SK-N-SH (cell line): Measurements from ENCODE around the gene DNAJC4. TPM values are rescaled to one million over a fixed set of nuclear protein-coding genes. Genes with fewer than 3 reads are reported as not detected.

ENCODE experiments used
- CTCF ChIA-PET: fragments of 300-600, 350-600 bp; formaldehyde crosslinking; extraction: SDS; loops from one replicate; lab custom pipeline; 2021; lab: Yijun Ruan, JAX
- POLR2A ChIA-PET: fragments of 350-600 bp; sonication (Branson Sonifier 250); formaldehyde crosslinking; extraction: SDS; loops from one replicate; lab custom pipeline; 2020; ENCODE audit warnings: antibody characterized with exemption, inconsistent platforms; lab: Yijun Ruan, JAX
- DNase-seq: peaks from one replicate; pipeline ENCODE4 v3.0.0; 2012
- H2AFZ ChIP-seq: fragments of 200-600 bp; sonication (generic); 2 replicates; pipeline ENCODE4 v1.8.1; 2016; ENCODE audit warnings: antibody characterized with exemption, mild to moderate bottlenecking, low read depth
- H3F3A ChIP-seq: fragments of 200-600 bp; sonication (generic); replicated peaks from 2 replicates; pipeline ENCODE3; 2016; ENCODE audit warnings: antibody characterized with exemption, mild to moderate bottlenecking; ENCODE audit not compliant: insufficient read depth
- H3K27ac ChIP-seq, 2 experiments: fragments of 200-500 bp in 1 of 2; fragments of 200-600 bp in 1 of 2; sonication (Bioruptor generic) in 1 of 2; sonication (generic), shearing (Covaris generic) in 1 of 2; 2 replicates each; pipeline versions ENCODE4 v1.5.1 to v1.6.1; 2014 to 2016; ENCODE audit warnings: low read depth in 2 of 2, inconsistent platforms in 1 of 2, low read length in 1 of 2, mild to moderate bottlenecking in 1 of 2, mixed read lengths in 1 of 2
- H3K27me3 ChIP-seq: fragments of 200-600 bp; sonication (generic), shearing (Covaris generic); 2 replicates; pipeline ENCODE4 v1.6.1; 2016; ENCODE audit warnings: mixed run types; ENCODE audit not compliant: insufficient read depth
- H3K36me3 ChIP-seq, 2 experiments: fragments of 200-500 bp in 1 of 2; fragments of 200-600 bp in 1 of 2; sonication (Bioruptor generic) in 1 of 2; sonication (generic) in 1 of 2; replicated peaks in 1 of 2; 2 replicates each; pipeline versions ENCODE3 to v1.5.1; 2014 to 2016; ENCODE audit warnings: low read length in 1 of 2, mild to moderate bottlenecking in 1 of 2; ENCODE audit not compliant: insufficient read depth in 2 of 2, control insufficient read depth in 1 of 2
- H3K4me1 ChIP-seq, 2 experiments: fragments of 200-500 bp in 1 of 2; fragments of 200-600 bp in 1 of 2; sonication (Bioruptor generic) in 1 of 2; sonication (generic), shearing (Covaris generic) in 1 of 2; 2 replicates each; pipeline versions ENCODE4 v1.5.1 to v1.6.1; 2014 to 2016; ENCODE audit warnings: low read depth in 1 of 2, low read length in 1 of 2, mixed run types in 1 of 2; ENCODE audit not compliant: insufficient read depth in 2 of 2, control insufficient read depth in 1 of 2
- H3K4me2 ChIP-seq: fragments of 200-600 bp; sonication (generic), shearing (Covaris generic); 2 replicates; pipeline ENCODE4 v1.6.1; 2017; ENCODE audit warnings: mixed run types
- H3K4me3 ChIP-seq, 2 experiments: fragments of 200-500 bp in 1 of 2; fragments of 200-600 bp in 1 of 2; sonication (Bioruptor generic) in 1 of 2; sonication (generic), shearing (Covaris generic) in 1 of 2; 2 replicates each; pipeline versions ENCODE4 v1.5.1 to v1.8.1; 2014 to 2016; ENCODE audit warnings: low read depth in 2 of 2, inconsistent platforms in 1 of 2, low read length in 1 of 2, mild to moderate bottlenecking in 1 of 2, mixed read lengths in 1 of 2, moderate library complexity in 1 of 2
- H3K79me2 ChIP-seq: fragments of 200-600 bp; sonication (generic); 2 replicates; pipeline ENCODE4 v1.8.1; 2017; ENCODE audit warnings: mild to moderate bottlenecking; ENCODE audit not compliant: insufficient read depth
- H3K9ac ChIP-seq: fragments of 200-600 bp; sonication (generic); 2 replicates; pipeline ENCODE4 v1.6.1; 2017; ENCODE audit warnings: mixed run types
- H3K9me2 ChIP-seq: fragments of 200-600 bp; sonication (generic); 2 replicates; pipeline ENCODE4 v1.6.1; 2017; ENCODE audit warnings: mixed run types
- H3K9me3 ChIP-seq: fragments of 200-600 bp; sonication (generic); 2 replicates; pipeline ENCODE4 v1.6.1; 2017; ENCODE audit warnings: mixed run types, mild to moderate bottlenecking, moderate library complexity
- H4K20me1 ChIP-seq: fragments of 200-600 bp; sonication (generic); 2 replicates; pipeline ENCODE4 v1.6.1; 2017; ENCODE audit warnings: mild to moderate bottlenecking, mixed run types; ENCODE audit not compliant: insufficient read depth
- CHD2 ChIP-seq: fragments of 150-350 bp; IDR thresholded peaks from 2 replicates; pipeline ENCODE4 v1.6.1; 2018; ENCODE audit warnings: low read length; ENCODE audit not compliant: partially characterized antibody
- ELF1 ChIP-seq: IDR thresholded peaks from 2 replicates; pipeline ENCODE4 v1.4.0; 2012
- FOSL2 ChIP-seq: IDR thresholded peaks from 2 replicates; pipeline ENCODE4 v1.4.0; 2012; ENCODE audit warnings: low read depth, mild to moderate bottlenecking, moderate library complexity, borderline replicate concordance
- FOXJ3 ChIP-seq: sonication (generic); formaldehyde crosslinking; IDR thresholded peaks from 2 replicates; pipeline ENCODE4 v1.5.1; 2020; ENCODE audit warnings: mild to moderate bottlenecking, missing genetic modification reagents
- FOXM1 ChIP-seq: IDR thresholded peaks from 2 replicates; pipeline ENCODE4 v1.4.0; 2012; ENCODE audit warnings: low read depth, mild to moderate bottlenecking
- GABPA ChIP-seq: IDR thresholded peaks from 2 replicates; pipeline ENCODE4 v1.4.0; 2012; ENCODE audit warnings: low read depth, mild to moderate bottlenecking
- IRF3 ChIP-seq: fragments of 150-350 bp; IDR thresholded peaks from 2 replicates; pipeline ENCODE4 v1.6.1; 2016; ENCODE audit warnings: mild to moderate bottlenecking, low read depth, low read length
- MAX ChIP-seq: IDR thresholded peaks from 2 replicates; pipeline ENCODE4 v1.4.0; 2012; ENCODE audit warnings: low read depth
- PBX3 ChIP-seq: IDR thresholded peaks from 2 replicates; pipeline ENCODE4; 2012
- RFX5 ChIP-seq: IDR thresholded peaks from 2 replicates; pipeline ENCODE4 v1.6.1; 2012; ENCODE audit warnings: mild to moderate bottlenecking, improper control_type of control experiment, low read length
- RXRA ChIP-seq: IDR thresholded peaks from 2 replicates; pipeline ENCODE4 v1.4.0; 2012; ENCODE audit warnings: low read depth, mild to moderate bottlenecking, borderline replicate concordance
- SIN3A ChIP-seq: IDR thresholded peaks from 2 replicates; pipeline ENCODE4 v1.6.1; 2012; ENCODE audit warnings: low read depth, mild to moderate bottlenecking, low read length, moderate library complexity, borderline replicate concordance
- TEAD4 ChIP-seq: IDR thresholded peaks from 2 replicates; pipeline ENCODE4 v1.4.0; 2012; ENCODE audit warnings: mild to moderate bottlenecking, borderline replicate concordance; ENCODE audit not compliant: insufficient read depth
- WGBS: methylation state at CpG from one replicate; pipeline ENCODE4 v1.1.6; 2017; ENCODE audit warnings: low lambda C conversion rate; 5-methylcytosine and 5-hydroxymethylcytosine counted together
- polyA plus RNA-seq, 3 experiments: library from polyadenylated mRNA; depleted of rRNA; stranded (reverse); fragments of >200 nt; gene quantifications; 2 replicates each; pipeline ENCODE4 v1.2.3, GENCODE V29; 2012
- TF ChIP-seq, protein P1 (sequence below): IDR thresholded peaks from 2 replicates; pipeline ENCODE4 v1.6.1; 2012; ENCODE audit warnings: mild to moderate bottlenecking, low read depth, low read length, moderate library complexity

DNAJC4 gene
- polyA plus RNA-seq, 1 of the 3 experiments (the other 2 are of a cell fraction): 52.1 TPM

GRCh38 chr11:64260147-64260708 is 29.9 kb downstream of the DNAJC4 start:
- Histone ChIP-seq H3K4me3 (no peak overlapping the region), H3K4me2 (no peak overlapping the region), H3K9me3 (no peaks in the 10 kb centered on the region), H3K9me2 (no peaks in the 10 kb centered on the region), H3K27ac (no peak overlapping the region), H4K20me1 (no peaks in the 10 kb centered on the region), H2AFZ (no peak overlapping the region), H3K9ac (no peak overlapping the region), H3K79me2 (no peaks in the 10 kb centered on the region; the same call in none of the 2 replicates), H3K36me3 (peaks cover 30 to 33% of the 10 kb centered on the region in 2 experiments), H3K27me3 (no peaks in the 10 kb centered on the region), H3K4me1 (peaks cover 0 to 27% of the 10 kb centered on the region in 2 experiments; a peak in 2 of 4 replicates), H3F3A (peaks cover 3% of the 10 kb centered on the region)
- ChIA-PET CTCF (interaction anchor here (5.7 kb wide), 1 partner anchor 9 kb away, joined by 119 read pairs; the partner anchor contains the start of gene PLCB3), POLR2A (no interaction called here)
- WGBS: 94% methylated on average over 6 of the region's 6 CpGs
- TF ChIP-seq IRF3 (no peak), RFX5 (no peak), SIN3A (no peak), RXRA (no peak), PBX3 (no peak), FOXJ3 (CRISPR knock-in tag) (no peak)
- TF ChIP-seq, protein P1, sequence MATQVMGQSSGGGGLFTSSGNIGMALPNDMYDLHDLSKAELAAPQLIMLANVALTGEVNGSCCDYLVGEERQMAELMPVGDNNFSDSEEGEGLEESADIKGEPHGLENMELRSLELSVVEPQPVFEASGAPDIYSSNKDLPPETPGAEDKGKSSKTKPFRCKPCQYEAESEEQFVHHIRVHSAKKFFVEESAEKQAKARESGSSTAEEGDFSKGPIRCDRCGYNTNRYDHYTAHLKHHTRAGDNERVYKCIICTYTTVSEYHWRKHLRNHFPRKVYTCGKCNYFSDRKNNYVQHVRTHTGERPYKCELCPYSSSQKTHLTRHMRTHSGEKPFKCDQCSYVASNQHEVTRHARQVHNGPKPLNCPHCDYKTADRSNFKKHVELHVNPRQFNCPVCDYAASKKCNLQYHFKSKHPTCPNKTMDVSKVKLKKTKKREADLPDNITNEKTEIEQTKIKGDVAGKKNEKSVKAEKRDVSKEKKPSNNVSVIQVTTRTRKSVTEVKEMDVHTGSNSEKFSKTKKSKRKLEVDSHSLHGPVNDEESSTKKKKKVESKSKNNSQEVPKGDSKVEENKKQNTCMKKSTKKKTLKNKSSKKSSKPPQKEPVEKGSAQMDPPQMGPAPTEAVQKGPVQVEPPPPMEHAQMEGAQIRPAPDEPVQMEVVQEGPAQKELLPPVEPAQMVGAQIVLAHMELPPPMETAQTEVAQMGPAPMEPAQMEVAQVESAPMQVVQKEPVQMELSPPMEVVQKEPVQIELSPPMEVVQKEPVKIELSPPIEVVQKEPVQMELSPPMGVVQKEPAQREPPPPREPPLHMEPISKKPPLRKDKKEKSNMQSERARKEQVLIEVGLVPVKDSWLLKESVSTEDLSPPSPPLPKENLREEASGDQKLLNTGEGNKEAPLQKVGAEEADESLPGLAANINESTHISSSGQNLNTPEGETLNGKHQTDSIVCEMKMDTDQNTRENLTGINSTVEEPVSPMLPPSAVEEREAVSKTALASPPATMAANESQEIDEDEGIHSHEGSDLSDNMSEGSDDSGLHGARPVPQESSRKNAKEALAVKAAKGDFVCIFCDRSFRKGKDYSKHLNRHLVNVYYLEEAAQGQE: no peak
- no peak for DNase-seq

DNA sequence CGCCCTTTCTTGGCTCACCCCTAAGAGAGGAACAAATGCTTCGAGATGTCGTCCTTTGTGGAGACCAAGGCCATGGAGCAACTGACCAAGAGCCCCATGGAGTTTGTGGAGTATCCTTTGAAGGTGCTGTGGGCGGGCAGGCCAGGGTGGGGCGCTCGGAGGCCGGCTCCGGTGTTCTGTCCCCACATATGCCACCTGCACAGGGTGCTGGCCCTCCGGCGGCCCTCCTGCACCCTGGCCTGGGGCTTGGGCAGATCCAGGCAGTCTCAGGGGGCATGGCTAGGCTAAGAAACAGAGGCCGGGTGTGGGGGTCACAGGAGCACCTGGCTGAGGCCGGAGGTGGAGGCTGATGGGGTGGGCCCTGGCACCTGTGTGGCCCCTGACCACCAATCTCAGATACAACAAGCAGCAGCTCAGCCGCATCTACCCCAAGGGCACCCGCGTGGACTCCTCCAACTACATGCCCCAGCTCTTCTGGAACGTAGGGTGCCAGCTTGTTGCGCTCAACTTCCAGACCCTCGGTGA is 31.3 kb downstream of the DNAJC4 start:
- peaks cover 24 to 35% of the 10 kb centered on the region in 2 experiments for H3K36me3 ChIP-seq
- no peaks in the 10 kb centered on the region for H3F3A ChIP-seq
- H3K9me2 ChIP-seq: no peaks in the 10 kb centered on the region
- H3K4me1 ChIP-seq: peaks cover 0 to 37% of the 10 kb centered on the region in 2 experiments; a peak in 2 of 4 replicates
- POLR2A ChIA-PET: interaction anchor here (1.2 to 1.3 kb wide), 2 partner anchors 9 to 15 kb away, joined by 3 read pairs; no protein-coding TSS in a partner anchor
- H3K4me3 ChIP-seq: no peak overlapping the region
- no peaks in the 10 kb centered on the region for H3K9me3 ChIP-seq
- H2AFZ ChIP-seq: no peak overlapping the region
- WGBS: 95% methylated on average over 15 of the region's 18 CpGs
- H4K20me1 ChIP-seq: no peaks in the 10 kb centered on the region
- CTCF ChIA-PET: interaction anchor here (5.7 kb wide), 1 partner anchor 11 kb away, joined by 119 read pairs; the partner anchor contains the start of gene PLCB3
- no peaks in the 10 kb centered on the region for H3K27me3 ChIP-seq
- H3K79me2 ChIP-seq: no peaks in the 10 kb centered on the region; the same call in none of the 2 replicates
- no peak overlapping the region for H3K9ac ChIP-seq
- no peak for DNase-seq
- H3K27ac ChIP-seq: no peak overlapping the region
- no peak overlapping the region for H3K4me2 ChIP-seq
- TF ChIP-seq, protein P1: no peak
- TF ChIP-seq GABPA (no peak), TEAD4 (no peak), PBX3 (no peak), MAX (no peak), FOSL2 (no peak), ELF1 (no peak), FOXM1 (no peak), CHD2 (no peak)
